ENCODE measurements around the gene ARHGEF4. TPM values are rescaled to one million over a fixed set of nuclear protein-coding genes. Genes with fewer than 3 reads are reported as not detected.
"Not testable (repeated sequence)": the region's sequence is repeated elsewhere in the genome, so short reads cannot be mapped to it uniquely, and the experiment has no call there.

ARHGEF4 gene
- total RNA-seq, 2 donors from 2014 or later, result not detected

DNA sequence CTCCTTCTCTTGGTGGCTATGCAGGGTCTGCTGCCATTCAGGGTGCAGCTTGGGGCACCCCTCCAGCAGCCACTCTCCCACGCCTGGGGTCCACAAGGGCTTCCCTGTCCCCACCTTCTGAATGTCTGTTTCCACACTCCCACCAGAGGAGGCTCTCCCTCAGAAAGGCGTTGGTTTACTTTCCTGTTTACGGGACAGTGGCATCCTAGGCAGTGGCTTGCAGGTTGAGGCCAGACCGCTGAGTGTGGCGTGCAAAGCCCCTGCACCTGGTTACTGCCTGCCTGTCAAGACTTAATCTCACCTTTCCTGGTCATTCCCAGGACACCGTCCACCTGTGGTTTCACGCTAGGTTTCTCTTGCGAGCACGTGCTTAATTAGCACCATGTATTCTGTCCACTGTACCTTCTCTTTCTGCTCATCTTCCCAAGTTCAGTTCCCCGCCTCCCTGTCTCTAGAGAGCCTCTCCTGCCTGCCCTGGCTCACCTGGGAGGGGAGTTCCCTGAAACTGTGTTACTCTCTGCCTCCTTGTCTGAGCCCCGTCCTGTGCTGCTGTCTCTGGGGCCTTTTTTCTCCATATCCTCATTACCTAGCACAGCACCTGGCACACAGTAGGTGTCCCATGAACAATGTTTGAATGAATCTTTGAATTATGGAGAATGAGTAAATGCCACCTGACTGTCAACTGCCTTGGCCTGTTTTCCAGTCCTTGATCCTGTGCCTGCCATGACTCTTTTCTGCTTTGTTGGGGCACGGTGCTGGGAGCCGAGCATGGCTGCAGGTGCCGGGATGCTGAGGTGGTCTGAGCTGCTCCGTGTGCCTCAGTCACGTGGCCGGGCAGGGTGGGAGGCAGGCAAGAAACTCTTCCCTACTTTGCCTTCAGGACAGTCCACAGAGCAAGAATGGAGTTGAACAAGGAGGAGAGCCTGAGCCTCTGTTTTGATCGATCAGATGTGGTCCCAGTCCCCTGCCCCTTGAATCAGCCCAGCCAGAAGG is 56.4 kb downstream of the ARHGEF4 start:
- no peaks in the 10 kb centered on the region for H3K9me3 Mint-ChIP-seq
- H3K36me3 Mint-ChIP-seq (ENCODE audit: low read depth), result no peaks in the 10 kb centered on the region
- H3K4me1 Mint-ChIP-seq, result no peaks in the 10 kb centered on the region
- no peak overlapping the region for H3K4me3 Mint-ChIP-seq
- peaks cover 22% of the 10 kb centered on the region for H3K27me3 Mint-ChIP-seq
- no peak for ATAC-seq (replicated peaks)
- H3K27ac Mint-ChIP-seq, result no peak overlapping the region

DNA sequence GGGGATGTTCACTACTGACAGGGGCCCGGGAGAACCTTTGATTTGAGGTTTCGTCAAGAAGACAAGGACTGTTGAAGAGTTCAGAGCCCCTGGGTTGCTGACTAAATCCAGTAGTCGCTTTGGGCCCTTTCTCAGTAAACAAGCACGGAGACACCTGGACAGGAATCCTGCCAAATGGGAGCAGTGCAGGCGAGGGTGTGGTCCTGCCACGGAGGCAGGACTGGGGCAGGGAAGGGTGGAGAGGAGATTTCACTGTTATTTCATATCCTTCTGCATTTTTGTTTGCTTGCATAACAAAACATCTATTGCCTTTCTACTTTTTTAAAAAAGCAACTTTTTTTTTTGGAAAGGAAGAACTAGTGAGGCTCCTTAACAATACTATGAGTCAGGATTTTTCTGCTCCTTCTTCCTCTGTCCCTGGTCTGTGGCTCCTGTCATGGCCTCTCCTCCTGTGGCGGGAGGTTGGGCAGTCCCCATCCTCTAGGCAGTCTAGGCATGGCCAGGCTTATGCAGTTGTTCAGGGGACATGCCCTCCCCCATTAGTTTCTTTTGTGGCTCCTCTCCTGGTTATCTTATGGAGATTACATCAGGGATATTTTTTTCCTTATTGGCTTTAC is 57.7 kb downstream of the ARHGEF4 start:
- Mint-ChIP-seq H3K36me3 (ENCODE audit: low read depth) (no peaks in the 10 kb centered on the region), H3K4me3 (no peak overlapping the region), H3K27me3 (peaks cover 21% of the 10 kb centered on the region), H3K27ac (no peak overlapping the region), H3K4me1 (no peaks in the 10 kb centered on the region), H3K9me3 (no peaks in the 10 kb centered on the region)
- ATAC-seq (replicated peaks), result no peak

DNA sequence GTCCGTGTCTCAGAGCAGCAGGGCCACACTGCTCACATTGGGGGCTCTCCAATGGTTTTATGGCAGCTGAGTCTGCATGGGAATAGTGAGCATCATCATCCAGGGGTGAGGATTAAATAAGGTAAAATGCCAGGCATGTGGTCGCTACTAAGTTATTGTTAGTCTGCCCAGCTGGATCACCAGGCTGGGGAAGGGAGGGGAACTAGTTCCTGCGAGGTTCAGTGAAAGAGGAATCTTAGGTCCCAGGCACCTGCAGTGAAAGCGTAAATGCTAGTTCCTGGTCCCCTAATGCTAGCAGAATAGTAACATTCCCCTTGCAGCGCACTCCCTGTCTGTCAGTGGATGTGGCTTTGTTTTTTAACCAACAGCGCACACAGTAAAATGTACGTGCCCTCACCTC is 60.1 kb downstream of the ARHGEF4 start:
- Mint-ChIP-seq H3K4me1 (no peaks in the 10 kb centered on the region), H3K36me3 (ENCODE audit: low read depth) (no peaks in the 10 kb centered on the region), H3K9me3 (no peaks in the 10 kb centered on the region), H3K4me3 (no peak overlapping the region), H3K27me3 (peaks cover 22% of the 10 kb centered on the region), H3K27ac (no peak overlapping the region)
- no peak for ATAC-seq (replicated peaks)

DNA sequence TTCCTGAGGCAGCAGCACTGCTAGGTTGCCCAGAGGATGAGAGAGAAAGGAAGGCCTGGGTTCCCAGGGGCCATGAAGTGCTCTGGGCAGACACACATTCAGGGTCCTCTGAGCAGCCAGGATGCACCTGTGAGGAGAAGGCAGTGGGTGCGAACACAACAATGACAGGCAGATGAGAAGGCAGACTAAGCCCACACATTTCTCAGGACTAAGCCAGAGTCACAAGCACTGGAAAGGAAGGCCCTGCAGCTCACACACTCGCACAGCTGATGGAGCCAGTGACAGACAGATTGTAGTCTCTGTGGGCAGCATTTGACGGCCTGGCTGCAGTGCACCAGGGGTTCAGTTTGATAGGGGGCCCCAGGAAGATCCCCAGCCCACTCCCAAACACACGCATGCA is 61.8 kb downstream of the ARHGEF4 start:
- H3K9me3 Mint-ChIP-seq, result no peaks in the 10 kb centered on the region
- ATAC-seq (replicated peaks), result no peak
- H3K4me3 Mint-ChIP-seq, result no peak overlapping the region
- H3K4me1 Mint-ChIP-seq, result no peaks in the 10 kb centered on the region
- peaks cover 11% of the 10 kb centered on the region for H3K27me3 Mint-ChIP-seq
- no peak overlapping the region for H3K27ac Mint-ChIP-seq
- no peaks in the 10 kb centered on the region for H3K36me3 Mint-ChIP-seq (ENCODE audit: low read depth)

DNA sequence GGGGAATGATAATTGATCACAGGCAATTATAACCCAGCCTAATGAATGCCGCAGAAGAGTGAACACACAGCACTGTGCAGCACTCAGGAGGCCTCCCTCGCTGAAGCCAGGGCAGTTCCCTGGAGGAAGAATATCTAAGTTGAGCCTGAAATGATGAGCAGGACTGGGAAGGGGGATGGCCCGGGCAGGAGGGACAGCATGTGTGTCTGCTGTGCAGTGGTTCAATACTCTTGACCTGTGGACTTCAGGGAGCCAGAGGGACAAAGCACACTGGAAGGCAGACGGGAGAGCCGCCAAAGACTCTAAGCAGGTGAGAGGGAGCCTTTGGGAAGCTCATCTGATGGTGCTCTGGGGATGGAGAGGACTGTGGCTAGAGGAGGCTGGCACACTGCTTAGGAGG is 62.6 kb downstream of the ARHGEF4 start:
- peaks cover 9% of the 10 kb centered on the region for H3K27me3 Mint-ChIP-seq
- no peaks in the 10 kb centered on the region for H3K9me3 Mint-ChIP-seq
- no peak overlapping the region for H3K4me3 Mint-ChIP-seq
- H3K36me3 Mint-ChIP-seq (ENCODE audit: low read depth), result no peaks in the 10 kb centered on the region
- H3K27ac Mint-ChIP-seq, result no peak overlapping the region
- no peak for ATAC-seq (replicated peaks)
- no peaks in the 10 kb centered on the region for H3K4me1 Mint-ChIP-seq

DNA sequence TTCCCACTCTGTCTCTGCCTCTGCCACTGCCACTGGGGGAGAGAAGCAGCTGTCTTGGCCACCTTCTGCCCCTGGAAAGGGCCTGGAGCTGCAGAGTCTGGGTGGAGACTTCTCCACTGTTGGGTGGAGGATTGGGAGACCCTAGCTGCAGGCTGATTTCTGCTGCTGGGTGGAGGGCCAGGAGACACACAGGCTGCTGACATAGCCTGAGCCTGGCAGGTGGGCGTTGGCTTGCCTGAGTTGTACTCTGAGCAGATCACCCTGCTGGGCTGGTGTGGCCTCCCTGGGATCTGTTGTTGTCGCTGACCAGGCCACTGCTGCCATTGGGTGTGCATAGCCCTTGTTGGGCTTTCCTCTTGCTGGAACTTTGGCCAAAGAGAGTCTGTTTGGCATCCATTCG is 64.3 kb downstream of the ARHGEF4 start:
- H3K4me3 Mint-ChIP-seq, result no peak overlapping the region
- H3K27ac Mint-ChIP-seq, result no peak overlapping the region
- no peak for ATAC-seq (replicated peaks)
- no peaks in the 10 kb centered on the region for H3K4me1 Mint-ChIP-seq
- no peaks in the 10 kb centered on the region for H3K36me3 Mint-ChIP-seq (ENCODE audit: low read depth)
- H3K27me3 Mint-ChIP-seq, result peaks cover 12% of the 10 kb centered on the region
- no peaks in the 10 kb centered on the region for H3K9me3 Mint-ChIP-seq

DNA sequence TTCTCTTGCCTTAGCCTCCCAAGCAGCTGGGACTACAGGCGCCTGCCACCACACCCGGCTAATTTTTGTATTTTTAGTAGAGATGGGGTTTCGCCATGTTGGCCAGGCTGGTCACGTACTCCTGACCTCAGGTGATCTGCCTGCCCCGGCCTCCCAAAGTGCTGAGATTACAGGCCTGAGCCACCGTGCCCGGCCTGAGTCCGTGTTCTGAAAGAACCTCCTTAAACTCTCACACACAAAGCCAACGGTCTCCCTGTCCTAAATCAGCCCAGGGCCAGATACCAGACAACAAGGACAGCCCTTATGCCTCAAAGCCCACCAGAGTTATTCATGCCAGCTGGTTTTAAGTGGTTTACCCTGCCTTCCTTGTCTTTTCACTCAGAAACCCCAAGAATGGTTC is 64.9 kb downstream of the ARHGEF4 start:
- not testable (repeated sequence) for ATAC-seq (replicated peaks); H3K27ac Mint-ChIP-seq; H3K4me1 Mint-ChIP-seq; H3K4me3 Mint-ChIP-seq; H3K36me3 Mint-ChIP-seq (ENCODE audit: low read depth); H3K9me3 Mint-ChIP-seq
- H3K27me3 Mint-ChIP-seq, result peaks cover 14% of the 10 kb centered on the region

DNA sequence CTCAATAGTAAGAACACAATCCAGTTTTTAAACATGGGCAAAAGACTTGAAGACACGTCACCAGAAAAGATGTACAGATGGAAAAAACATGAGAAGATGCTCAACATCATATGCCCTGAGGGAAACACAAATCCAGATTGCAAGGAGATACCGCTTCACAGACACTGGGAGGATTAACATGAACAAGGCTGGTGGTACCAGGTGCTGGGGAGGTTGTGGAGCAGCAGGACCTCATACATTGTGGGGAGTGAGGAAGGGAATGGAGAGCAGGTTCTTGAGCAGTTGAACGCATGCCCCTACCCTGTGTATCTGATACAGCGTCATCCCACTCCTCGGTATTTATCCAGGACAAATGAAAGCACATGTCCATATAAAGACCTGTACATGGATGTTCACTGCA is 72.1 kb downstream of the ARHGEF4 start:
- H3K27me3 Mint-ChIP-seq, result peaks cover 28% of the 10 kb centered on the region
- ATAC-seq (replicated peaks), result no peak
- H3K4me3 Mint-ChIP-seq, result no peak overlapping the region
- H3K36me3 Mint-ChIP-seq (ENCODE audit: low read depth), result no peaks in the 10 kb centered on the region
- H3K9me3 Mint-ChIP-seq, result no peaks in the 10 kb centered on the region
- no peaks in the 10 kb centered on the region for H3K4me1 Mint-ChIP-seq
- H3K27ac Mint-ChIP-seq, result no peak overlapping the region

DNA sequence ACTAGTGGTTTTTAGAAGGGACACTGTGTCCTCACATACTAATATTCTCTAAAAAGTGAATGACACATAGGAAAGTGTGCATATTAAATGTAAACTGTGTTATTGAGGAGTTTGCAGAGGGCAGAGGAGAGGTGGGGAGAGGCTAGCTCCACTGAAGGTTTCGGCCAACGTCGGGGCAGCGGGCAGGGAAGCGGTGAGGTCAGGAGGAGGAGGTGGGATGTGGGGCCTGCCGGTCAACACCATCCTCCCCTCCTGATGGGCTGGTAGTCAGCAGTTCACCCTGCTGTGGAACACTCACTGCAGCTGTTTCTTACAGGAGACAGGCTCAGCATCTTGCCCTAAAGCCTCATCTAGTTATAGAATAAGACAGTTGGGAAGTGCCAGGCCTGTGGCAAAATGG is 74.2 kb downstream of the ARHGEF4 start:
- no peaks in the 10 kb centered on the region for H3K9me3 Mint-ChIP-seq
- no peak overlapping the region for H3K27ac Mint-ChIP-seq
- no peaks in the 10 kb centered on the region for H3K4me1 Mint-ChIP-seq
- no peak for ATAC-seq (replicated peaks)
- H3K27me3 Mint-ChIP-seq, result peaks cover 31% of the 10 kb centered on the region
- H3K4me3 Mint-ChIP-seq, result no peak overlapping the region
- no peaks in the 10 kb centered on the region for H3K36me3 Mint-ChIP-seq (ENCODE audit: low read depth)

DNA sequence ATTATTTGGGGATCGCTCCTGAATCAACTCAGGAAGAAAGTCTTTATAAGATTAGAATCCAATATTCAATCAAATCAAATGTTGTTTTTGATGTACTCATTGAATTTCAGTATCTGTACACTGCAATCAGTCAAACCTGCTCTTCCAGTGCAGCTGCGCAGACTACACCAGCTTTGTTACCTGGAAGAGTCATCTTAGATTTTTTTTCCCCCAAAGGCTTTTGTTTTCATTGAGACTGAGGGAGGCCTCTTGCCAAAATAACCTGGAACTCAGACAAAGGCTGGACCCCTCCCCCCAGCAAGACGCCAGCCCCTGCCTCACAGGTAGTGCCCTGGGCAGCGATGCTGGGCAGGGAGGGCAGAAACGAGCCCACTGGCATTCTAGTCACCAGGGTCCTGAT is 74.8 kb downstream of the ARHGEF4 start:
- Mint-ChIP-seq H3K9me3 (no peaks in the 10 kb centered on the region), H3K27me3 (peaks cover 27% of the 10 kb centered on the region)

DNA sequence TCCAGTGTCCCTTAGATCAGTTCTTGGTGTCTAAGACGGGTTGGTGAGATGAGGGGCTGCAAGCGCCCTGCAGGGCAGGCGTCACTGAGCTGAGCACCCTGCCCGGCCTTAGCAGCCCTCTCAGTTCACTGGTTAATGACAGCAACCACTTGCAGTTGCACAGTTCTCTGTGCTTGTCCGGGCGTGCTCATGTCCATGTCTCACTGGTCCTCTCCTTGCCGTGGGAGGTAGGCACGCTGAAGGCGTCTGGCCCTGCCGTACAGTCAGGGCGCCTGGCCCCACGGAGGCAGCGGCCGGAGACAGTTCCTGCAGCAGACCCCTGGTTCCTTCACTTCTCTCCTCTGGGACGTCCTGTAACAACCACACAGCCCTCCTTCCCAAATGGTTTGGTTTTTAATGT is 75.3 kb downstream of the ARHGEF4 start:
- H3K4me3 Mint-ChIP-seq, result no peak overlapping the region
- H3K27me3 Mint-ChIP-seq, result peaks cover 23% of the 10 kb centered on the region
- no peak for ATAC-seq (replicated peaks)
- no peaks in the 10 kb centered on the region for H3K9me3 Mint-ChIP-seq
- H3K27ac Mint-ChIP-seq, result no peak overlapping the region
- H3K4me1 Mint-ChIP-seq, result no peaks in the 10 kb centered on the region
- H3K36me3 Mint-ChIP-seq (ENCODE audit: low read depth), result no peaks in the 10 kb centered on the region

More for the DNA sequence above, 74.8 kb downstream of the ARHGEF4 start:
- H3K4me3 Mint-ChIP-seq, result no peak overlapping the region
- H3K4me1 Mint-ChIP-seq, result no peaks in the 10 kb centered on the region
- H3K27ac Mint-ChIP-seq, result no peak overlapping the region
- no peak for ATAC-seq (replicated peaks)
- H3K36me3 Mint-ChIP-seq (ENCODE audit: low read depth), result no peaks in the 10 kb centered on the region

DNA sequence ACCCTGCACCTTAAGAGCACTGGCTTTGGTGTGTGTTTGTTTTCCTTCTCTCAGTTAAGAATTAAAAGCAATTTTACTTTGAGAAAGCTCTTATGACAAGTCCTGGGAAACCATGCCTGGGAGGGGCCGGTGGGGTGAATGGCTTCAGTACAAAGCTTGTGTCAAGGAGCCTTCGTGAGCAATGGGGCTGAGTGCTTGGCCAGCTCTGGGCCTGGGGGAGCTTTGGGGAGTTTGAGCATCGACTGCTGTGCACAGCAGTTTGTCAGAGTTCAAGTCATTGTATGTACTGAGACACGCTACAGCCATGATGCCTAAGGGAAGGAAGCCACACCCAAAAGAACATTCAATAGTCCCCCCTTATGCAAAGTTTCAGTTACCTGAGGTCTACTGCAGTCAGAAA is 75.8 kb downstream of the ARHGEF4 start:
- Mint-ChIP-seq H3K4me1 (no peaks in the 10 kb centered on the region), H3K9me3 (no peaks in the 10 kb centered on the region), H3K4me3 (no peak overlapping the region), H3K27ac (no peak overlapping the region), H3K36me3 (ENCODE audit: low read depth) (no peaks in the 10 kb centered on the region), H3K27me3 (peaks cover 23% of the 10 kb centered on the region)
- no peak for ATAC-seq (replicated peaks)

DNA sequence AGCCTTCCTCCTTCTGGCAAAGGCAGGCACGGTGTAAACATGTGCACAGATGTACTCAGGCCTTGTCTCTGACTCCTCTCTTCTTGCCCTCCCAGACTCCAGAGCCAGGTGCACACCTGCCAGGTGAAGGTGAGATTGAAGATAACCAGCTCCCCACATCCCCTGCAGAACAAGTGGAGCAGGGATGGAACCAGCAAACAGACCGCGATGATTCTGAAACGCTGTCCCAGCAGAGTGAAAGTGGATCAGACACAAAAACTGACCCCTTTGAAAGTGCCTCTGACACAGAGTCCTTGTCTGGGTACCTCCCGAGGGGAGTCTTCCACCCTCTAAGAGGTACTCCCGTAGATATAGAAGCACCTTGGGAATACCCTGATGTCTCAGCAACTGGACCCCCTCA is 77.2 kb downstream of the ARHGEF4 start:
- Mint-ChIP-seq H3K36me3 (ENCODE audit: low read depth) (no peaks in the 10 kb centered on the region), H3K27ac (no peak overlapping the region), H3K4me3 (no peak overlapping the region), H3K4me1 (no peaks in the 10 kb centered on the region), H3K9me3 (no peaks in the 10 kb centered on the region), H3K27me3 (peaks cover 21% of the 10 kb centered on the region)
- ATAC-seq (replicated peaks), result no peak

DNA sequence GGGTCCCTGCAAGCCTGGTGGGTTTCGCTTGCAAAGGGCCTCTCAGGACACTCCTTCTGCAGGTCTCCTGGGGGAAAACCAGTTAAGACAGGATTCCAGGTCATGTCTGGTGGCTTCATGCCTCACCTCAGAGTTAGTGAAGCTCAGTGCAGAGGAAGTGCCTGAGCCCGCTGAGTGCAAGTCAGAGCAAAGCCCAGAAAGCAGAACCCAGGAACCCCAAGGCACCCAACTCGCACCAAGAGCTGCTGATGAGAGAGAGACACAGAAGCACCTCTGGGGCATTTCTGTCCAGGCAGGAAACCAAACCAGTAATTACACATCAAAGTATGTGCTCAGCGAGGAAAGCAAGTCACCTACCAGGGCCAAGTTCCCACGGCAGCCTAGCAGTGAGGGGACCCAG is 78.4 kb downstream of the ARHGEF4 start:
- peaks cover 17% of the 10 kb centered on the region for H3K27me3 Mint-ChIP-seq
- no peak for ATAC-seq (replicated peaks)
- no peaks in the 10 kb centered on the region for H3K4me1 Mint-ChIP-seq
- no peaks in the 10 kb centered on the region for H3K9me3 Mint-ChIP-seq
- H3K36me3 Mint-ChIP-seq (ENCODE audit: low read depth), result no peaks in the 10 kb centered on the region
- H3K4me3 Mint-ChIP-seq, result no peak overlapping the region
- no peak overlapping the region for H3K27ac Mint-ChIP-seq
